GM12891 (cell line): Measurements from ENCODE around the gene MYADML2.

Source experiments
- POLR2A ChIP-seq: IDR thresholded peaks from 2 replicates; pipeline ENCODE4 v1.6.1; 2011; ENCODE audit warnings: low read depth, low read length, control low read depth
- POLR2AphosphoS5 ChIP-seq: IDR thresholded peaks from 2 replicates; pipeline ENCODE4 v1.6.1; 2011; ENCODE audit warnings: low read depth, low read length, control low read depth
- TAF1 ChIP-seq: IDR thresholded peaks from 2 replicates; pipeline ENCODE4 v1.6.1; 2011; ENCODE audit warnings: low read depth, low read length, control low read depth

DNA sequence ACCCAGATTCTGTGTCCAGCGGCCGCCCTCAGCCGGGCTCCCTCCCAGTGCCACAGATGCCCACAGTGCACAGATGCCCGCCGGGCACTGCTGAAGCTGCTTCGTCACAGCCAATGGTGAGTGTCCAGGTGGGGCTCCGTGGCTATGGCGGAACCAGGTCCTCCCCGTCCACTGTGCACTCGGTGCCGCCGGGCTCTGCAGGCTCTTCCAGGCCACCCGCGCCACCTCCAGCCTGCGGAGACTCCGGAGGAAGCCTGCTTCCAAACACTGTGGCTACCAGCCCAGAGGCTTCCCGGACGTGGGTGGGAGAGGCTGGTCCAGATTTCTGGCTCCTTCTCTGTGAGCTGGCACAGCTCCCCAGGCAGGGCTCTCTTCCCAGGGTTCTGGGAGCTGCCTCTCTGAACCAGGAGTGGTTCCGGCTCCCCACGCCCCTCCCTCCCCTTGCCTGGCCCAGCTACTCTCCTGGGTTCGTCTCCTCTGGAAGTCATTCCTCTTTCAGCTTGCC lies 7.1 kb downstream of the MYADML2 start:
- TF ChIP-seq POLR2A (no peak), POLR2AphosphoS5 (no peak), TAF1 (no peak)
